Measurements from ENCODE around the gene ZIC4.

DNA sequence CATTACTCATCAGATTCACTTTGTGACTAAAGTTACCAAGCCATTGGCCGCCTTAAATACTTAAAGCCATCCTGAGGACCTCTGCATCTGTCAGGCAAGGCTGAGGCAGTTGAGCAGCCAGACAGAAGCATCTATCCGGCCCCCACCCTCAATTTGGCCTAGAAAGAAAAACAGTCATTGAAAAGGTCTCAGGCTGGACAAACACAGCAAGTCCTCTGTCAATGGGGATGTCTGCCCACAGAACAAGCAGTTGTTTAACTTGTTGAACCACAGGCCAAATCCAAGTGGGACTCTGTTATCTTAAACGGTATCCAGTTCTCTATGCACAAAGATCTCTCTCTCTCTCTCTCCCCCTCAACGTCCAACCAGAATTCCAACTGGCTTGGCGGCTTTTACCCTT is 2.8 kb downstream of the ZIC4 start:
- TF ChIP-seq, protein P1, sequence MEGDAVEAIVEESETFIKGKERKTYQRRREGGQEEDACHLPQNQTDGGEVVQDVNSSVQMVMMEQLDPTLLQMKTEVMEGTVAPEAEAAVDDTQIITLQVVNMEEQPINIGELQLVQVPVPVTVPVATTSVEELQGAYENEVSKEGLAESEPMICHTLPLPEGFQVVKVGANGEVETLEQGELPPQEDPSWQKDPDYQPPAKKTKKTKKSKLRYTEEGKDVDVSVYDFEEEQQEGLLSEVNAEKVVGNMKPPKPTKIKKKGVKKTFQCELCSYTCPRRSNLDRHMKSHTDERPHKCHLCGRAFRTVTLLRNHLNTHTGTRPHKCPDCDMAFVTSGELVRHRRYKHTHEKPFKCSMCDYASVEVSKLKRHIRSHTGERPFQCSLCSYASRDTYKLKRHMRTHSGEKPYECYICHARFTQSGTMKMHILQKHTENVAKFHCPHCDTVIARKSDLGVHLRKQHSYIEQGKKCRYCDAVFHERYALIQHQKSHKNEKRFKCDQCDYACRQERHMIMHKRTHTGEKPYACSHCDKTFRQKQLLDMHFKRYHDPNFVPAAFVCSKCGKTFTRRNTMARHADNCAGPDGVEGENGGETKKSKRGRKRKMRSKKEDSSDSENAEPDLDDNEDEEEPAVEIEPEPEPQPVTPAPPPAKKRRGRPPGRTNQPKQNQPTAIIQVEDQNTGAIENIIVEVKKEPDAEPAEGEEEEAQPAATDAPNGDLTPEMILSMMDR (IDR thresholded peaks at IDR 0.05) = no peak
- TF ChIP-seq POLR2A (IDR thresholded peaks at IDR 0.05) = no peak
- TF ChIP-seq EP300 (IDR thresholded peaks at IDR 0.05) = no peak

Data from tibial nerve (tissue), 4 donors.